Muscle of leg (tissue), 11 donors: ENCODE measurements around the gene TPSG1. TPM values are rescaled to one million over a fixed set of nuclear protein-coding genes. Genes with fewer than 3 reads are reported as not detected.
"Not testable (repeated sequence)": the region's sequence is repeated elsewhere in the genome, so short reads cannot be mapped to it uniquely, and the experiment has no call there.

ENCODE experiments used
- DNase-seq: peaks from one replicate; pipeline ENCODE4 v3.0.0; 2013
- H3K27ac ChIP-seq: one replicate; pipeline ENCODE4 v1.5.1; 2013; ENCODE audit warnings: mild to moderate bottlenecking, low read length, control low read depth
- H3K27me3 ChIP-seq: one replicate; pipeline ENCODE4 v1.6.1; 2013; ENCODE audit warnings: low read length; ENCODE audit not compliant: control insufficient read depth, insufficient read depth
- H3K36me3 ChIP-seq: one replicate; pipeline ENCODE4 v1.6.1; 2013; ENCODE audit warnings: low read length; ENCODE audit not compliant: control insufficient read depth, insufficient read depth
- H3K4me1 ChIP-seq: one replicate; pipeline ENCODE4 v1.6.1; 2013; ENCODE audit warnings: low read length; ENCODE audit not compliant: control insufficient read depth, insufficient read depth
- H3K4me3 ChIP-seq: one replicate; pipeline ENCODE4 v1.5.1; 2013; ENCODE audit warnings: low read length, control low read depth
- H3K9me3 ChIP-seq: replicated peaks from 2 replicates; pipeline ENCODE4 v1.6.1; 2013; ENCODE audit warnings: low read depth, low read length; ENCODE audit not compliant: control insufficient read depth
- WGBS: methylation state at CpG from one replicate; pipeline ENCODE4 v1.1.5; 2013; ENCODE audit warnings: missing lambda C conversion rate; ENCODE audit not compliant: insufficient coverage; 5-methylcytosine and 5-hydroxymethylcytosine counted together
- polyA plus RNA-seq, 8 donors: library from polyadenylated mRNA; unstranded; fragments of 120-200 nt; gene quantifications; one replicate each; pipeline versions ENCODE4 v1.2.1 to v1.2.3, GENCODE V29; 2013; ENCODE audit warnings: inconsistent platforms in 1 of 8, low replicate concordance in 1 of 8; ENCODE audit not compliant: insufficient read length in 8 of 8, insufficient read depth in 1 of 8
- total RNA-seq: library from RNA; stranded (reverse); fragments of 120-200 nt; gene quantifications from one replicate; pipeline ENCODE4 v1.2.4, GENCODE V29; 2013

Gene TPSG1
- total and polyA plus RNA-seq, 9 donors, result 0.98 to 3.7 (median 1.7) TPM; not detected in 1

- Histone ChIP-seq H3K27ac (no peak overlapping the region), H3K27me3 (no peaks in the 10 kb centered on the region), H3K4me1 (no peaks in the 10 kb centered on the region), H3K9me3 (no peaks in the 10 kb centered on the region), H3K4me3 (no peak overlapping the region), H3K36me3 (peaks cover 28% of the 10 kb centered on the region)
- no peak for DNase-seq
- WGBS, result 90% methylated on average over 9 of the region's 16 CpGs
These were observed 18.3 kb downstream of the TPSG1 start for GRCh38 chr16:1206786-1207185.

- Histone ChIP-seq H3K27ac (no peak overlapping the region), H3K36me3 (peaks cover 25% of the 10 kb centered on the region), H3K4me3 (no peak overlapping the region), H3K27me3 (no peaks in the 10 kb centered on the region), H3K4me1 (no peaks in the 10 kb centered on the region), H3K9me3 (no peaks in the 10 kb centered on the region)
- 64% methylated on average over 9 of the region's 9 CpGs for WGBS
- no peak for DNase-seq
These were observed 18.7 kb downstream of the TPSG1 start for GRCh38 chr16:1206326-1206725.

GRCh38 chr16:1204933-1205332 lies 20.1 kb downstream of the TPSG1 start:
- Histone ChIP-seq H3K4me3 (no peak overlapping the region), H3K36me3 (peaks cover 24% of the 10 kb centered on the region), H3K27ac (no peak overlapping the region), H3K4me1 (no peaks in the 10 kb centered on the region), H3K9me3 (no peaks in the 10 kb centered on the region), H3K27me3 (no peaks in the 10 kb centered on the region)
- no peak for DNase-seq
- 83% methylated on average over 15 of the region's 21 CpGs for WGBS

GRCh38 chr16:1202274-1202673 lies 22.8 kb downstream of the TPSG1 start:
- Histone ChIP-seq H3K4me3 (no peak overlapping the region), H3K36me3 (peaks cover 17% of the 10 kb centered on the region), H3K9me3 (no peaks in the 10 kb centered on the region), H3K4me1 (no peaks in the 10 kb centered on the region), H3K27me3 (no peaks in the 10 kb centered on the region), H3K27ac (no peak overlapping the region)
- 94% methylated on average over 14 of the region's 18 CpGs for WGBS
- DNase-seq, result no peak

GRCh38 chr16:1201444-1201843 lies 23.6 kb downstream of the TPSG1 start:
- H3K27me3 ChIP-seq, result no peaks in the 10 kb centered on the region
- no peaks in the 10 kb centered on the region for H3K4me1 ChIP-seq
- no peak overlapping the region for H3K27ac ChIP-seq
- no peak overlapping the region for H3K4me3 ChIP-seq
- WGBS, result 87% methylated on average over 25 of the region's 25 CpGs
- peaks cover 17% of the 10 kb centered on the region for H3K36me3 ChIP-seq
- H3K9me3 ChIP-seq, result no peaks in the 10 kb centered on the region
- DNase-seq, result no peak

GRCh38 chr16:1200014-1200627 lies 24.9 kb downstream of the TPSG1 start:
- H3K9me3 ChIP-seq, result no peaks in the 10 kb centered on the region
- no peak for DNase-seq
- H3K27me3 ChIP-seq, result no peaks in the 10 kb centered on the region
- no peak overlapping the region for H3K4me3 ChIP-seq
- WGBS, result 90% methylated on average over 38 of the region's 38 CpGs
- no peak overlapping the region for H3K27ac ChIP-seq
- H3K4me1 ChIP-seq, result no peaks in the 10 kb centered on the region
- peaks cover 14% of the 10 kb centered on the region for H3K36me3 ChIP-seq

GRCh38 chr16:1199347-1200013 lies 25.6 kb downstream of the TPSG1 start:
- Histone ChIP-seq H3K9me3 (no peaks in the 10 kb centered on the region), H3K27ac (no peak overlapping the region), H3K27me3 (no peaks in the 10 kb centered on the region), H3K4me1 (peaks cover under 1% of the 10 kb centered on the region), H3K4me3 (no peak overlapping the region), H3K36me3 (peaks cover 14% of the 10 kb centered on the region)
- no peak for DNase-seq
- WGBS, result 87% methylated on average over 8 of the region's 19 CpGs

GRCh38 chr16:1198671-1199346 lies 26.3 kb downstream of the TPSG1 start:
- not testable (repeated sequence) for H3K27ac ChIP-seq, H3K27me3 ChIP-seq, H3K4me1 ChIP-seq, DNase-seq, H3K9me3 ChIP-seq, H3K4me3 ChIP-seq
- H3K36me3 ChIP-seq, result peaks cover 14% of the 10 kb centered on the region
- WGBS, result 88% methylated on average over 21 of the region's 44 CpGs

GRCh38 chr16:1198194-1198593 lies 26.9 kb downstream of the TPSG1 start:
- Histone ChIP-seq H3K27me3 (no peaks in the 10 kb centered on the region), H3K36me3 (peaks cover 10% of the 10 kb centered on the region), H3K4me3 (no peak overlapping the region), H3K4me1 (peaks cover 4% of the 10 kb centered on the region), H3K27ac (no peak overlapping the region), H3K9me3 (no peaks in the 10 kb centered on the region)
- WGBS, result 79% methylated on average over 12 of the region's 18 CpGs
- DNase-seq, result no peak

GRCh38 chr16:1197237-1197866 lies 27.7 kb downstream of the TPSG1 start:
- WGBS, result 66% methylated on average over 19 of the region's 19 CpGs
- Histone ChIP-seq H3K27ac (no peak overlapping the region), H3K4me1 (peaks cover 7% of the 10 kb centered on the region), H3K27me3 (no peaks in the 10 kb centered on the region), H3K36me3 (peaks cover 3% of the 10 kb centered on the region), H3K4me3 (no peak overlapping the region), H3K9me3 (no peaks in the 10 kb centered on the region)
- no peak for DNase-seq
